Mucosa of rectum (tissue), 2 donors: ENCODE measurements around the gene PRKRA.

Source experiments
- H3K27ac ChIP-seq, 2 donors: one replicate each; pipeline ENCODE4 v1.7.0; 2013; ENCODE audit warnings: inconsistent platforms in 2 of 2, low read depth in 2 of 2, low read length in 2 of 2
- H3K27me3 ChIP-seq, 2 donors: one replicate each; pipeline ENCODE4 v1.7.0; 2013; ENCODE audit warnings: low read length in 2 of 2; ENCODE audit not compliant: control insufficient read depth in 2 of 2, insufficient read depth in 2 of 2
- H3K36me3 ChIP-seq, 2 donors: one replicate each; pipeline ENCODE4 v1.7.0; 2013; ENCODE audit warnings: low read length in 2 of 2; ENCODE audit not compliant: control insufficient read depth in 2 of 2, insufficient read depth in 2 of 2
- H3K4me1 ChIP-seq, 2 donors: one replicate each; pipeline ENCODE4 v1.7.0; 2013; ENCODE audit warnings: low read length in 2 of 2, mild to moderate bottlenecking in 1 of 2; ENCODE audit not compliant: control insufficient read depth in 2 of 2, insufficient read depth in 2 of 2
- H3K4me3 ChIP-seq, 2 donors: one replicate each; pipeline ENCODE4 v1.7.0; 2013; ENCODE audit warnings: low read length in 2 of 2
- H3K9ac ChIP-seq, 2 donors: one replicate each; pipeline ENCODE4 v1.7.0; 2013; ENCODE audit warnings: low read length in 2 of 2, low read depth in 1 of 2, mild to moderate bottlenecking in 1 of 2
- H3K9me3 ChIP-seq, 2 donors: one replicate each; pipeline ENCODE4 v1.7.0; 2013; ENCODE audit warnings: low read length in 2 of 2; ENCODE audit not compliant: control insufficient read depth in 2 of 2
- donor health status: healthy.
- donor health status: Normal muscosa, but diverticular disease.

The PRKRA gene

GRCh38 chr2:178401994-178402437, 49.0 kb downstream of the PRKRA start:
- H3K27ac ChIP-seq, result no peak overlapping the region
- no peak overlapping the region for H3K9ac ChIP-seq
- H3K27me3 ChIP-seq, result no peaks in the 10 kb centered on the region

GRCh38 chr2:178397002-178397605, 53.9 kb downstream of the PRKRA start:
- H3K36me3 ChIP-seq, result no peaks in the 10 kb centered on the region
- H3K4me3 ChIP-seq, result no peak overlapping the region
- H3K4me1 ChIP-seq, result no peaks in the 10 kb centered on the region
- H3K27me3 ChIP-seq, result no peaks in the 10 kb centered on the region
- no peak overlapping the region for H3K27ac ChIP-seq
- H3K9me3 ChIP-seq, result no peaks in the 10 kb centered on the region
- no peak overlapping the region for H3K9ac ChIP-seq

More at GRCh38 chr2:178401994-178402437, 49.0 kb downstream of the PRKRA start:
- no peaks in the 10 kb centered on the region for H3K4me1 ChIP-seq
- H3K36me3 ChIP-seq, result no peaks in the 10 kb centered on the region
- no peaks in the 10 kb centered on the region for H3K9me3 ChIP-seq
- no peak overlapping the region for H3K4me3 ChIP-seq

GRCh38 chr2:178395941-178396570, 54.9 kb downstream of the PRKRA start:
- no peaks in the 10 kb centered on the region for H3K4me1 ChIP-seq
- H3K4me3 ChIP-seq, result no peak overlapping the region
- H3K36me3 ChIP-seq, result no peaks in the 10 kb centered on the region
- H3K27me3 ChIP-seq, result no peaks in the 10 kb centered on the region
- no peak overlapping the region for H3K9ac ChIP-seq
- H3K9me3 ChIP-seq, result no peaks in the 10 kb centered on the region
- H3K27ac ChIP-seq, result no peak overlapping the region

- Histone ChIP-seq H3K4me3 (no peak overlapping the region), H3K9ac (no peak overlapping the region), H3K27me3 (no peaks in the 10 kb centered on the region), H3K9me3 (no peaks in the 10 kb centered on the region), H3K36me3 (no peaks in the 10 kb centered on the region), H3K27ac (no peak overlapping the region), H3K4me1 (no peaks in the 10 kb centered on the region)
Measured at GRCh38 chr2:178395295-178395694, 55.7 kb downstream of the PRKRA start.

GRCh38 chr2:178394859-178395258, 56.1 kb downstream of the PRKRA start:
- no peaks in the 10 kb centered on the region for H3K36me3 ChIP-seq
- H3K27ac ChIP-seq, result no peak overlapping the region
- H3K4me3 ChIP-seq, result no peak overlapping the region
- no peaks in the 10 kb centered on the region for H3K27me3 ChIP-seq
- H3K4me1 ChIP-seq, result no peaks in the 10 kb centered on the region
- H3K9me3 ChIP-seq, result no peaks in the 10 kb centered on the region
- H3K9ac ChIP-seq, result no peak overlapping the region

GRCh38 chr2:178392215-178392614, 58.8 kb downstream of the PRKRA start:
- Histone ChIP-seq H3K4me1 (no peaks in the 10 kb centered on the region), H3K9me3 (no peaks in the 10 kb centered on the region), H3K36me3 (no peaks in the 10 kb centered on the region), H3K27ac (no peak overlapping the region), H3K9ac (no peak overlapping the region), H3K4me3 (no peak overlapping the region), H3K27me3 (no peaks in the 10 kb centered on the region)

- Histone ChIP-seq H3K36me3 (no peaks in the 10 kb centered on the region), H3K9me3 (no peaks in the 10 kb centered on the region), H3K27me3 (no peaks in the 10 kb centered on the region), H3K4me1 (no peaks in the 10 kb centered on the region), H3K4me3 (no peak overlapping the region), H3K9ac (no peak overlapping the region), H3K27ac (no peak overlapping the region)
Measured at GRCh38 chr2:178391701-178392100, 59.3 kb downstream of the PRKRA start.

- Histone ChIP-seq H3K36me3 (no peaks in the 10 kb centered on the region), H3K4me3 (no peak overlapping the region), H3K27me3 (no peaks in the 10 kb centered on the region), H3K9ac (no peak overlapping the region), H3K27ac (no peak overlapping the region), H3K4me1 (no peaks in the 10 kb centered on the region), H3K9me3 (no peaks in the 10 kb centered on the region)
Measured at GRCh38 chr2:178388287-178388686, 62.7 kb downstream of the PRKRA start.

GRCh38 chr2:178386986-178387597, 63.9 kb downstream of the PRKRA start:
- H3K27me3 ChIP-seq, result no peaks in the 10 kb centered on the region
- no peaks in the 10 kb centered on the region for H3K36me3 ChIP-seq
- no peak overlapping the region for H3K27ac ChIP-seq
- H3K9me3 ChIP-seq, result no peaks in the 10 kb centered on the region
- no peak overlapping the region for H3K4me3 ChIP-seq
- H3K4me1 ChIP-seq, result no peaks in the 10 kb centered on the region
- H3K9ac ChIP-seq, result no peak overlapping the region

- Histone ChIP-seq H3K36me3 (no peaks in the 10 kb centered on the region), H3K27me3 (no peaks in the 10 kb centered on the region), H3K27ac (no peak overlapping the region), H3K4me1 (no peaks in the 10 kb centered on the region), H3K4me3 (no peak overlapping the region), H3K9ac (no peak overlapping the region), H3K9me3 (no peaks in the 10 kb centered on the region)
Measured at GRCh38 chr2:178385595-178386148, 65.3 kb downstream of the PRKRA start.
